ENCODE data around the gene FLII.

GRCh38 chr17:18252160-18252559, 6.4 kb downstream of the FLII start:
- TF ChIP-seq CTCF (IDR thresholded peaks at IDR 0.05) = no peak
- no peak for TF ChIP-seq POLR2AphosphoS5 (IDR thresholded peaks at IDR 0.05)
- no peak for TF ChIP-seq POLR2A (IDR thresholded peaks at IDR 0.05)

All from transverse colon (tissue), 4 donors.